Breast epithelium (tissue), 4 donors: Measurements from ENCODE around the gene PCYT2. TPM values are rescaled to one million over a fixed set of nuclear protein-coding genes. Genes with fewer than 3 reads are reported as not detected.

Experiments
- DNase-seq, 2 donors: peaks; one replicate each; pipeline ENCODE4 v3.0.0-alpha.2; 2019; ENCODE audit warnings: low spot score in 2 of 2
- H3K27ac ChIP-seq, 2 donors: fragments of 200-600 bp; sonication (generic) in 1 of 2; one replicate each; pipeline ENCODE4 v1.5.1; 2016 to 2019; ENCODE audit warnings: mild to moderate bottlenecking in 1 of 2
- H3K27me3 ChIP-seq, 2 donors: fragments of 200-600 bp; sonication (generic) in 1 of 2; one replicate each; pipeline versions ENCODE4 v1.5.1 to v1.6.0; 2017 to 2019; ENCODE audit warnings: control low read depth in 1 of 2, mild to moderate bottlenecking in 1 of 2
- H3K36me3 ChIP-seq: fragments of 200-600 bp; one replicate; pipeline ENCODE4 v1.5.1; 2019
- H3K4me1 ChIP-seq, 2 donors: fragments of 200-600 bp; sonication (generic); one replicate each; pipeline ENCODE4 v1.5.1; 2016 to 2019; ENCODE audit warnings: control low read depth in 1 of 2
- H3K4me3 ChIP-seq, 3 donors: fragments of 200-600 bp; sonication (generic); 1 replicate in 2 of 3; 2 replicates in 1 of 3; pipeline ENCODE4 v1.5.1; 2016 to 2019; ENCODE audit warnings: mild to moderate bottlenecking in 3 of 3, moderate library complexity in 2 of 3
- H3K9me3 ChIP-seq, 2 donors: fragments of 200-600 bp; sonication (generic) in 1 of 2; one replicate each; pipeline ENCODE4 v1.5.1; 2016 to 2019; ENCODE audit warnings: control low read depth in 1 of 2
- CTCF ChIP-seq, 3 donors: fragments of 450-650 bp; IDR thresholded peaks; one replicate each; pipeline ENCODE4 v1.5.1; 2016 to 2017; ENCODE audit warnings: antibody characterized with exemption in 3 of 3, mild to moderate bottlenecking in 3 of 3, moderate library complexity in 3 of 3
- POLR2A ChIP-seq: fragments of 450-650 bp; IDR thresholded peaks from one replicate; pipeline ENCODE4 v1.6.1; 2016; ENCODE audit warnings: antibody characterized with exemption, mild to moderate bottlenecking, moderate library complexity
- POLR2AphosphoS5 ChIP-seq, 3 donors: sonication (generic); formaldehyde crosslinking; IDR thresholded peaks; one replicate each; pipeline ENCODE4 v1.6.1; 2017; ENCODE audit warnings: antibody characterized with exemption in 3 of 3
- intact Hi-C: fragments of 100-400 bp; cut with DNase I; formaldehyde crosslinking; loops from one replicate; pipeline ENCODE4 v1.15.1; 2023; ENCODE audit warnings: low total_unique reads
- total RNA-seq, 3 donors: library from RNA; depleted of rRNA; stranded (reverse); fragments of >200 nt; gene quantifications; one replicate each; pipeline ENCODE4 v1.1.0, GENCODE V29; 2016

Gene PCYT2
- total RNA-seq, 3 donors from 2014 or later: 22.9 to 69.4 (median 35.9) TPM

- Histone ChIP-seq H3K27ac (peak overlapping the region in 1 of 2 donors; percentile 66), H3K4me3 (no peak overlapping the region), H3K27me3 (no peaks in the 10 kb centered on the region), H3K9me3 (no peaks in the 10 kb centered on the region), H3K36me3 (no peaks in the 10 kb centered on the region), H3K4me1 (peaks cover 3 to 18% of the 10 kb centered on the region in 2 donors)
- TF ChIP-seq CTCF (IDR thresholded peaks at IDR 0.05) (no peak), POLR2A (no peak), POLR2AphosphoS5 (IDR thresholded peaks at IDR 0.05) (no peak)
- intact Hi-C loops: no loop called here
- DNase-seq: no peak
Measured at GRCh38 chr17:81912441-81913309, 1.5 kb upstream of the PCYT2 start.

- Histone ChIP-seq H3K36me3 (no peaks in the 10 kb centered on the region), H3K9me3 (no peaks in the 10 kb centered on the region), H3K27me3 (no peaks in the 10 kb centered on the region), H3K27ac (peak overlapping the region; percentile 20 to 66), H3K4me3 (peak overlapping the region in 2 of 3 donors; percentile 36 to 98), H3K4me1 (peaks cover 2 to 13% of the 10 kb centered on the region in 2 donors)
- TF ChIP-seq POLR2A (no peak), CTCF (IDR thresholded peaks at IDR 0.05) (no peak), POLR2AphosphoS5 (IDR thresholded peaks at IDR 0.05) (no peak)
- DNase-seq: no peak
- intact Hi-C loops: no loop called here
Measured at GRCh38 chr17:81911969-81912368, 770 bp upstream of the PCYT2 start.

- H3K27ac ChIP-seq: peak overlapping the region; percentile 35 to 65
- H3K36me3 ChIP-seq: no peaks in the 10 kb centered on the region
- H3K9me3 ChIP-seq: no peaks in the 10 kb centered on the region
- H3K4me3 ChIP-seq: peak overlapping the region; percentile 76 to 98 (median 76)
- intact Hi-C loops: no loop called here
- no peaks in the 10 kb centered on the region for H3K27me3 ChIP-seq
- peaks cover 0 to 9% of the 10 kb centered on the region in 2 donors for H3K4me1 ChIP-seq
- TF ChIP-seq POLR2AphosphoS5 (IDR thresholded peaks at IDR 0.05) (no peak), CTCF (IDR thresholded peaks at IDR 0.05) (no peak), POLR2A (no peak)
- DNase-seq: no peak
Measured at GRCh38 chr17:81910840-81911276, 341 bp downstream of the PCYT2 start.

- Histone ChIP-seq H3K36me3 (no peaks in the 10 kb centered on the region), H3K4me3 (peak overlapping the region; percentile 76 to 98 (median 76)), H3K27me3 (no peaks in the 10 kb centered on the region), H3K9me3 (no peaks in the 10 kb centered on the region), H3K4me1 (peaks cover 0 to 9% of the 10 kb centered on the region in 2 donors), H3K27ac (peak overlapping the region; percentile 35 to 65)
- TF ChIP-seq POLR2A (no peak), POLR2AphosphoS5 (IDR thresholded peaks at IDR 0.05) (no peak), CTCF (IDR thresholded peaks at IDR 0.05) (no peak)
- no peak for DNase-seq
- intact Hi-C loops: no loop called here
Measured at GRCh38 chr17:81909966-81910839, 996 bp downstream of the PCYT2 start.
